Stimulated activated CD8-positive, alpha-beta memory T cell treated with anti-CD3 and anti-CD28 coated beads, Interleukin-7, amount 100 ng/mL, for 1 hour (primary cell): ENCODE results near the gene ARMC2.
"Not testable (repeated sequence)": the region's sequence is repeated elsewhere in the genome, so short reads cannot be mapped to it uniquely, and the experiment has no call there.

Experiments
- DNase-seq, 2 donors: peaks; one replicate each; pipeline ENCODE4 v3.0.0-alpha.2; 2020; ENCODE audit warnings: low read depth in 2 of 2

The ARMC2 gene

DNA sequence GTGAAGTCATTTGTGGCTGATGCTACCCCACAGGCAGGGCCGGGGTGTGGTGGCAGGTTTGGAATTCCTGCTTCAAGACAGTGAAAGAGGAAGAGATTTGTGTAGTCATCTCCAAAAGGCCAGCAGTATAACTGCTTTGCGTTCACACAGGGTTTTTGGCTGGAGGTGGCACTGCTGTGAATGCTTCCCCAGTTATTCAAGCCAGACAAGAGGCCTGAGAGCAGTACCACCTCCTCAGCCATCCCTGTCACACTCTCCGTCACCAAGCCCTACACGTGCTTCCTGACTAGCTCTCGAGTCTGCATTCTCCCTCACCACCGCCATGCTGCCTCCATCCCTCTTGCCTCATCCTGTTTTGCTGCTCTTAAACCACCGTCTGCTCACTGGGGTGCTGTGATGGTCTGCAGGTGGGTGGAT lies 23.9 kb downstream of the ARMC2 start:
- no peak for DNase-seq

DNA sequence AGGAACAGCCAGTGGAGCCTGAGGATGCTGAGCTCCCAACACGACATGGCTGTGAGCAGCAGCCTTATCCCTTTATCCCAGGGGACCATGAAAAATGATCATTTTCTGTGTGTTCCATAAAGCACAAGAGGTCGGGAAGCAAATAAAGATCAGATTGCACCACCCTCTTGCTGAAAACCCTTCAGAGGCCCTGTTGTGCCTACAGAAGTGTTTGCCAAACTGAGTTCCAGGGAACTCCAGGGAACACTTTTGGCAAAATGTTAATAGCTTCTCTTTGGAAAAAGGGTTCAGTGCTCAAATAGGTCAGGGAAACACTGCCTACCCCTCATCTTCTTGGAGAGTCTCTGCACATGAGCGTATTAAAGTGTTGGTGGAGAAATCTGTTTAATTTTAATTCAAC lies 24.4 kb downstream of the ARMC2 start:
- no peak for DNase-seq

DNA sequence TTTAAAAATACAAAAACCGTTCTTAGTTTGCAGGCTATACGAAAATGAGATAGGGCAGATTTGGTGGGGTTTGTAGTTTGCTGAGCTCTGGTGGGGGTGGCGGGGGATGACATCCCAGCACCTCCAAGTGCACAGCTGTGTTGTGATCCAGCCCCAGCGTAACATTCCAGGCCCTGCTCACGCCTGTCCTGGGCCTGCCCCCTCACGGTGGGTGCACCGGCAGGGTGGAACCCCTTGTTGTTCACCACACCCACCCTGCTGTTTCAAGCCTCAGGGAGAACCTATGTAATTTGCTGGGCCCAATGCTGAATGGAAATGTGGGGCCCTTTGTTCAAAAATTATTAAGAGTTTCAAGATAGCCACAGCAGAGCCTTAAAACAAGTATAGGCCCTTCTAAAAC lies 25.0 kb downstream of the ARMC2 start:
- no peak for DNase-seq

DNA sequence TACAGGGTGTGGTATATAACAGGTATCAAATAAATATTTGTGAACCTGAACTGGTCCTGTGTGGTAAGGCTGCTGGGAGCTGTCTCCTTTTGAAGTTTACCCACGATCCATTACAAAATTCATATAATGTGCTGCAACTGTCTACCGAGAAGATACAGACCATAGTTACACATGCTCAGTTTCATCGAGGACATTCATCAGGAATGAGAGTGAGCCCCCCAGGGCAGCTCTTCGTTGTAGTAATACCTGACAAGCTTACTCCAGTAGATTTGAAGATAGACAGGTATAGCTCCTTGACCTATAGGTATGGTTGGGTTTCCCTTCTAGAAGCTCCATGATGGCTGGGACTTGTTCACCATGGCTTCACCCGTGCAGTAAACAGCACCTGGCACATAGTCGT lies 25.7 kb downstream of the ARMC2 start:
- DNase-seq: no peak

DNA sequence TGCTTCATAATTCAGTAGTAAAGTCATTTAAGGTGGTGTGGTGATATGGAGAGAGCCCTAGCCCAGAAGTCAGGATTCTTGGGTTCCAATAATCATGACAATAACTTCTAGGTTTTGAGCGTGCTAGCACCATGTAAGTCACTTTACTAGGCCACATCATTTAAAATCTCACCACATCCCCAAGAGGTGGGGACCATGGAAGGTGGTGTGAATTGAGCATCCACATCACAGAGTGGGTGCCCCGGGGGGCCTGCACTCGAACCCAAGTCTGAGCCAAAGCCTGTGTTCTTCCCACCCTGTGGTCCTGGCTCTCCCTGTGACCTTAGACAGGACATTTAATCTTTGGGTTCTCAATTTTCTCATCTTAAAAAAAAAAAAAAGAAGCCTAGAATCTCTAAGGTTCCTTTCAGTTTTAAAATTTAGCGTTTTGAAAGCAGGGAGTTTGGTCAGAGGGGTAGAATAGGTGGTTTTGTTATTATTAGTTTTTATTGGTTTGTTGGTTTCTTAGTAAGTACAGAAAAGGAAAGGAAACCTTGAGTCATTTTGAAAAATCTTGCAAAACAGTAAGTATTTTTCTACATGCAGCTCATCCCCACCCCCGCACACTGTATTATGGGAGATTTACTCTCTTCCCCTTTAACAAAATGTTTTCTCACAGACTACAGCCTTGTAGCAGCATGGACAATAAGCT lies 26.4 kb downstream of the ARMC2 start:
- DNase-seq: no peak

DNA sequence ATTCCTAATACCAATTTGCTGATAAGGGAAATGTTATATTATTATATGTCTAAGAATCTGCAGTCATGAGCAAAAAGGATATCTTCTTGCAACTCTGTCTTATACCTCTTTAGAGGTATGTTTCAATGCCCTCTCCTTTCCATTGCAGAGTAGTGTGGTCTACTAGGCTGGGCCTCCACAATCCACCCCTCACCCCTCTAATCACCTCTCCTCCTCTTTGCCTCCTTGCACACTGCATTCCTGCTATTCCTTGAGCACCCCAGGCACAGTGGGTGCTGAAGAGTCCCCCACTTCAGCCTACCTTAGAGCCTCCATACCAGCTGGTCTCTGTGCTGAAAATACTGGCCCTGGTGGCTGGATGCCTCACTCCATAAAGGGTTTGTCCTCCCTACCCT lies 26.9 kb downstream of the ARMC2 start:
- no peak for DNase-seq

DNA sequence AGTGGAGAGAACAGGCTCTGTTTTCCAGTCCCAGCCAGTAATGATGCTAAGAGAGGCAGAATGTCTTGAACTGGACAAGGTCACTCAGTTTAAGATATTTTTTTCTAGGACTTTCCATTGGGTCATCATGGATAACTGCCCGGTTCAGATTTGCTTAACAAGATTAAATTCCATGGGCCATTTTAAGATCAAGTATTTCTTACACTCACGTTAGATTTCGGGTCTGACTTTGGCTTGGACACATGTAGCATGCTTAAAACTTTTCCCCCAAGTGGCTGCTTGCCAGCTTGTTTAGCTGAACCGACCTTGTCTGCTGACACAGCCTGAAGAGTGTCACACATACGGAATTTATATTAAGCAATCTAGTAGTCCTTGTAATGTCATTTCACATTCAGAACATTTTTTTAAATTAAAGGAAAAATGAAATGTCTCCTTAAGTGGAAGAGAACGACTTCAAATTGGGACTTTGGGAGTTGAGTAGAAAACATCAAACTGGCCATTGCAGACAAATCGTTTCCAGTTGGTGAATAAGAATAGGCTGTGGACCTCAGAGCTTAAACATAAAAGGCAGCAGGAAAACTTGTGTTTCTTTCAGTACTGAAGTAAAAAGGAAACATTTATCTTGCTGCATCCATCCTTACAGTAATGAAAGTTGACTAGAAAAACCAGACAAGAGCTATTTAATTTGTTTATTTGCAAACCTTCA lies 29.0 kb downstream of the ARMC2 start:
- DNase-seq: no peak

DNA sequence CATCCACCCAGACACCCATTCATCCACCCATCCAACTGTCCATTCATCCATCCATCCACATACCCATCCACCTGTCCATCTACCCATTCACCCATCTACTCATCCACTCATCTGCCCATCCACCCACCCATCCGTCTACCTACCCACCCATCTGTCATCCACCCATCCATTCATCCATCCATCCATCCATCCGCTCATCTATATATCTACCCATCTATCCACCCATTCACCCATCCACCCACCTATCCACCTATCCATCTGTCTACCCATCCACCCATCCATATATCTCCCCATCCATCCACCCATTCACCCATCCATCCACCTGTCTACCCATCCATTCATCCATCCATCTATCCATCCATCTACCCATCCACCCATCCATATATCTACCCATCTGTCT lies 30.7 kb downstream of the ARMC2 start:
- DNase-seq: no peak

DNA sequence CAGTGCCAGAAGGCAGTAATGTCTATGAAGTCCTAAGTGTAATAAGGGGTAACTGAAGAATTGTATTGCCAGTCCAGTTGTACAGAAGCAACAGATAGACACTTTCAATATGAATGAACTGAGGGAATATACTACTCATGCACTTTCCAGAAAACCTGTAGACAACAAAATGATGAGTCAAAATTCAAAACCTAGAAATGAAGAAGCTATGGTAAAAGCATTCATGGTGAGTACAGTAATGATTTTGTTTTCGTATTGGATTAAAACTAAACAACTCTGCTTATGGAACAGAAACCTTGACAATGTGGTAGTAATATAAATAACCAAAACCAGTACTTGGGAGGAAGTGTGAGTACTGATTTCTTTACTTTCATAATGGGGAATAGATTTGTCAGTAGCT lies 35.0 kb downstream of the ARMC2 start:
- DNase-seq: no peak

DNA sequence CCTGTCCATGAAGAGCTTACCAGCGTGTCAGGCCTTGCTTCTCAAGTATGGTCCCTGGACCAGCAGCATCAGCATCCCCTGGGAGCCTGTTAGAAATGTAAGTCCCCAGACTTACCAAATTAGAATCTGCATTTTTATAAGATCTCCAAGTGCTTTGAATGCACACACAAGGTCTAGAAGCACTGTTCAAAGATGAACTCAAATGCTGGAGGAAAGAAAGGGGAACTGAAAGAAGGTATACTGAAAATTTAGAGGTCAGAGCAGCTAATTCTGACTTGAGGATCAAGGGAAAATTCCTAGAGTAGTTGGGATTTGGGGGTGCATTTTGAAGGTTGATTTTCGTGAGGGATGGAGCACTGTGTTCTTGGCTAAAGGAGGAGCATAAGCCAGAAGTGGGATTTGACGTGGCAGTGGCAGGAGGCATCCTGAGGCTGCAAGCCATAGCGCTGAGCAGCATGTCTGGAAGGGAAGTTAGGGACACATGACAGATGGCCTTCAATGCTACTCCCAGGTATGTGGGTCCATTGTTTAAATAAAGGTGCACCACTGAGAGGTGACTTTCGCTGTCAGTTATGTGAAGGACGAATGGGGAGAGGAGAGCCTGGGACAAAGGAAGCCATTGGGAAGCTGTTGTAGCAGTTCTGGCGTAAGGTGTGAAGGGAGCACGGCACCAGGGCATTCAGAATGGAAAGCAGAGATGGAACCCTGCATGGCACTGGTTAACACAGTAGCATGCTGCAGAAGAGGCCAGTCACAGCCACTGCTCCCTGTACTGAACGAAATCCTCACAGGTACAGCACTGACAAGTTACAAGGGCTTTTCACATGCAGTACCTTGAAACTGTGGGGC lies 36.2 kb downstream of the ARMC2 start:
- DNase-seq: no peak

DNA sequence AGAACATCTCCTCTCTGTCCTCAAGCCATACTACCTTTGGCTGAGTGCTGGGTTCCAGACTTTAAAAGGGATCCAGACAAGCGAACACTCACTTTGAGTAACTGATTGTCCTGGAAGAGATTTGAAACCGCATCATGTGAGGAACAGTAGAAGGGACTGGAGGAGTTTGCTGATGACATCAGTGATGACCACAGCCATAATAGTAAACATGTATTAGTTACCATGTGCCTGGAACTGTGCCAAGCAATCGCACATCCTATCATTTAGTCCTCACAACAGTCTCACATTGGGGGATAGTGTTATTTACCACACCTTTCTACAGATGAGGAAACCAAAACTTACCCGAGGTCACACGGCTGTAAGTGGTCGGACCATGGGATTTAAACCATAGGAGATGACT lies 39.8 kb downstream of the ARMC2 start:
- DNase-seq: no peak

DNA sequence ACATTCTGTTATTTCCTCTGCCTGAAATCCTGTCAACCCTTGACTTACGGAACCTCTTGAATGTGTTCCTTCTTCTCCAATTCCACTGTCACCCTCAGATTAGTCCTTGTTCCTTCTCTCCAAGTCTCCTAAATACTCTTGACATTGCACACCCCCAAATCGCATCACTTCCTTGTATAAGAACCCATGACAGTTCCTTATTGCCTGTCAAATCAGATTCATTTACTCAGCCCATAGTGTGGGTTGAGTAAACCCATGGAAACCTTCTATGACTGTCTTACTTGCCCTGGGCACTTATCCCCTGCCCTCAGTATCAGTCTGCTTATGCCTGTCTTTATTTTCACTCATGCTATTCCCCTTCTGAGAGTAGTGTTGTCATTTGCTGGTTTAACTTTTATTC lies 40.5 kb downstream of the ARMC2 start:
- no peak for DNase-seq

DNA sequence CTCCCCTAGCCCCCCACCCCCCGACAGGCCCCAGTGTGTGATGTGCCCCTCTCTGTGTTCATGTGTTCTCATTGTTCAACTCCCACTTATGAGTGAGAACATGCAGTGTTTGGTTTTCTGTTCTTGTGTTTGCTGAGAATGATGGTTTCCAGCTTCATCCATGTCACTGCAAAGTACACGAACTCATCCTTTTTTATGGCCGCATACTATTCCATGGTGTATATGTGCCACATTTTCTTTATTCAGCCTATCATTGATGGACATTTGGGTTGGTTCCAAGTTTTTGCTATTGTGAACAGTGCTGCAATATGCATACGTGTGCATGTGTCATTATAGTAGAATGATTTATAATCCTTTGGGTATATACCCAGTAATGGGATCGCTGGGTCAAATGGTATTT lies 42.7 kb downstream of the ARMC2 start:
- not testable (repeated sequence) for DNase-seq

DNA sequence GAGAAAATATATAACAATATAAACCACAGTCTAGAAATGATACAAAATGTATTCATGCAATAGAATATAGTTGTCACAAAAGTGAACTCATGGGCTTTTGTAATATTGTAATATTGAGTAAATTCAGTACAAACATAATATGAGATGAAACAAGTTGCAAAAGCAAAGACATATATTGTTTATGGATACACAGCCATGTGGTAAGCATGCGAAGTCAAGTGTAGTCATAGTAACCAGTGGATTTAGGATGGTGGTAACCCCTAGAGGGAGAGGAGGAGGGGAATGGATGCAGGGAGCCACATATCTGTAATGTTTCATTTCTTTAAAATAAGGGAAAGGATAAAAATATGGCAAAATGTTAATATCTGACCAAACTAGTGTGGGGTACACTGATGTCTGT lies 47.3 kb downstream of the ARMC2 start:
- DNase-seq: no peak

DNA sequence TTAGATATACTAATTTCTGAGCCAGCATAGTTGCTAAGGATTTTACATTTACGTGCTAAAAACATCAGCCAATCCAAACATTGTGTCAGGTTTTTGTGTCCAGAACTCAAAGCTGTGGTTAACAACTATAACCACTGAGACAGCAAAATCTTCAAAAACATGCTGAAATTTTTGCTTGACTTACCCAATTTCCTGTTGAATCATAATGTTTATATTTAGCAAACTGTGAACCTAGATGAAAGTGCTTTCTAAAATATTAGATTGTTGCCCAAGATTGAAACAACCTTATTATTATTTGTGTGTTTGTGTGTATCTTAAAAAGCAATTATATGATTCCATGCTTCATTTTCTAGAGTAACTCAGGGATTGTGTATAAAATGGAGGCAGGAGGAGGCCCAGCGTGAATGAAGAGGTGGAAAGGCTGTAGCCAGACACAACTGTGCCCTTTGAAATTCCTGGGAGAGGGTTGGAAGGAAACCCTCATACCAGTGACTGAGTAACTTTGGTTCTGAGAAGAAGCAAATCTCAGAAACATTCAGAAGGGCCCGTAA lies 48.0 kb downstream of the ARMC2 start:
- DNase-seq: no peak

DNA sequence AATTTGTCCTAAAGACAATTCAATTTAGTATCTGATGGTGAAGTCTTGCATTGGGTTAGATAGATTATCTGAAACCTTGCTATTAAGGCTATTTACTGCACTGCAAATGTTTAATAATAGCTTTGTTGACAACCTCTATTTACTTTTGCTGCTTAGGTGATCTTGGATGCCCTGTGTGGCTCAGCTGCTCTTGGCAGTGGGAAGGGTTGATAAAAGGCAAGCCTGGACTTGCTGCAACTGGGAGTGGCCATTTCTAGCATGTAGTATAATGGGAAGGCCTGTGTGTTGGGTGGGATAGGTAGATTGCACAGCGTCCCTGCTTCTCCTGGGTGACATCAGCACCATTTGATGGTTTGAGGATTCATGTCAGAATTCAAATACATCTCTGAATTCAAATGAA lies 49.1 kb downstream of the ARMC2 start:
- DNase-seq: no peak

DNA sequence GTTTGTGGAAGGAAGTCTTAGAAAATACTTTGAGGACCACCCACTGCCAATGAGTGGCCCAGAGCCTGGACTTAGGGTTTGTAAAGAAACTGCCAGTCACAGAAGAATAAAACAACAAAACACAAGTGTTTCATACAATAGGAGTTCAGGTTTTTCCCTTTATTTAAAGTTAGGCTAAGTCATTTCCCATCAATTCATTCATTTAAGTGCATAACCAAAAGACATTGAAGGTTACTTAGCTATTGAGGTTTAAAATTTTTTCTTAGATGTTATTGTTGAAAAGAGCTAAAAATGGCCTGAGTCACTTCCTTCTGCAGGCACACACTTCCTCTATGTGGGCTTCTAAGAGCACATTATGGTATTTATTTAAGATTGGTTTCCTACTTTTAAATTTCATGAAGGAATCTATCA lies 54.2 kb downstream of the ARMC2 start:
- DNase-seq: no peak

DNA sequence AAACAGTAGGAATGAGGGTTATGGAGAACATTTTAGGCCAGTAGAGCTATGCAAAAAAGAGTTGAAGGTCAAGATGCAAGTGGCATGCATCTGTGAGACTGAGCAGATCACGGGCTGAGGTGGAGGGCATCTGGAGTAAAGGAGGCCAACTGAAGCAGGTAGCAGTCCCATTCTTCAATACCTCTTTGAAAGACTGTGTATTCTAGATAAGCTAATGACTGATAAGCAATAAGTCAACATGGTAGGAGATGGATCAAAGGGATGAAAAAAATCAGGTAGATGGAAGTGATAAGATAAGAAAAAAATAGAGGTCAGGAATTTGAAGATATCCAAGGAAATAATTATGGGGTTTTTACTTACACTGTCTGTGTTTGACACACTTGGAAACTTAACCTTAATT lies 55.6 kb downstream of the ARMC2 start:
- DNase-seq: no peak

DNA sequence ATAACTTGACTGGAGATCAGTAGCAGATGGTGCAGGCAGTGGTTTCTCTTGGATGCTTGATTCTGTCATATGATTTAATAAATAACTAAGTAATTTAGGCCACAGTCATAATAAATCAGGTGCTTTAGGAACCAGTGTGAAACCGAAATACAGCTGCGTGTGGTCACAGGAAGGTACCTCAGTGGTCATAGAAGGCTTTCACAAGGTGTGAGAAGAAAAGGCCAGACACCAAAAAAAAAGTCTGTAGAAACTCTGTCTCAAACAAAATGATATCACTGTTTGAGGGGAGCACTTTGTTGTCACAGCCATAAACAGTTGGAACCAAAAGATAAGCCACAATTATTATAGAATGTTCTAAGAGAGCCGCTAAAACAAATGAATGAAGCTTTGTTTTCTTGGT lies 56.5 kb downstream of the ARMC2 start:
- DNase-seq: no peak

DNA sequence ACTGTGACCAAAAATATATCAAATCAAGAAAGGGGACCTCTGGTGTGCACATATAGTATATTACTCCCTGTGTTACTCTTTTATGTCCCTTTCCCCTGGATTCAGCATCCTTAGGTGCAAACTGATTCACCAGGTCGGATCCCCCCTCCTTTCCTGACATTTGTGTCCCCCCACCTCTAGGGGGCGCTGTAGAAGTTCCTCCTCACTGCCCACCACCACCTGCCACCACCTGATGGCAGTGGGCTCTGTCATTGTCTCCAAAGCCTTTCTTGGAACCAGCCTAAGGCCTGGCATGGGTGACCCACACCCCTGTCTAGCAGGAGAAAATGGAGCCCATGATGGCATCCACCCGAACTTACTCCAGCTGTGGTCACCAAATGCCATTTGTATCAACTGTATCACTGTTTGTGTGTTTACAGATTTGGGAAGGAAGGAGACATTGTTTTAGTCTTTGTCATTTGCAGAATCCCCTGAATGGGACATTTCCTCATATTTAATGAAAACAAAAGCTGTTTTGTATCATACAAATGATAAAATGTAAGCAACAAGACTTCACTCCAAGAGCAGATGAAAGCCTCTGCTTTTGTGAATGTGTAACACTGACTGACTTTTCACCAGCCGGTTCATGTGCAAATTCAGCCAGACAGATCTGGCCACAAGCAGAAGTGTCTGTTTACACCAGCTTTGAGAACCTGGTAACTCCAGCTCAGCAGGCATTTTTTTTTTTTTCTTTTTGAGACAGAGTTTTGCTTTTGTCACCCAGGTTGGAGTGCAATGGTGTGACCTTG lies 66.2 kb downstream of the ARMC2 start:
- DNase-seq: no peak

DNA sequence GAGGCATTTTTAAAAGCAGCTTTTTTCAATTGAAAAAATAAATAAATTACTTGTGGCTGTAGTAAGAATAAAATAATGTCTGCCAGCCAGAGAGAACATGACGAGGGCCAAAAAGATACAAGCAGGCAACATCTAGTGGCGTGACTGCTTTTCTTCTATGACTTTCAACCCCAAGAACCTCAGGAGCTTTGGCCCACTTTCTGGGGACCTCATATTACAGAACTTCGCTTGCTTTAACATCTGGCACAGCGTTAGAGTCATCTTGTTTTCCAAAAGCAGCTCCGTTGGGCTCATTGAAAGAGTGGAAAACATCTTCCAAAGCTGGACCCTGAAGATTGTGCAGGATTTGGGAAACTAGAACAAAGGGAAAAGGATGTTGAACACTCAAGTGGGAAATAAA lies 67.0 kb downstream of the ARMC2 start:
- no peak for DNase-seq
